SHP77 treated with DMSO at 0.1 percent for 48 hours (cell line): Measurements from ENCODE around the gene SMG6.
"Not testable (repeated sequence)": the region's sequence is repeated elsewhere in the genome, so short reads cannot be mapped to it uniquely, and the experiment has no call there.

ENCODE experiments used
- DNase-seq: peaks from one replicate; lab custom pipeline; 2025; lab: John Stamatoyannopoulos, UW

The SMG6 gene

GRCh38 chr17:2028234-2028614, 275.4 kb downstream of the SMG6 start:
- no peak for DNase-seq

GRCh38 chr17:2027528-2028233, 275.9 kb downstream of the SMG6 start:
- no peak for DNase-seq

- peak; percentile 39 for DNase-seq
These were observed 277.8 kb downstream of the SMG6 start for GRCh38 chr17:2025622-2026309.

- DNase-seq, result peak; percentile 52
These were observed 278.4 kb downstream of the SMG6 start, which contains the start of gene RTN4RL1 for GRCh38 chr17:2025220-2025621. Gene RTN4RL1 (minus strand): TSS chr17:2025334. CDS start chr17:2024865, 469 bp downstream.

GRCh38 chr17:2024572-2025219, 278.9 kb downstream of the SMG6 start:
- no peak for DNase-seq

- DNase-seq, result no peak
These were observed 279.7 kb downstream of the SMG6 start for GRCh38 chr17:2023692-2024571.

GRCh38 chr17:2023256-2023655, 280.3 kb downstream of the SMG6 start:
- DNase-seq, result no peak

- no peak for DNase-seq
These were observed 280.8 kb downstream of the SMG6 start for GRCh38 chr17:2022647-2023240.

GRCh38 chr17:2020721-2021120, 282.9 kb downstream of the SMG6 start:
- DNase-seq, result no peak

GRCh38 chr17:2019723-2020122, 283.9 kb downstream of the SMG6 start:
- no peak for DNase-seq

- peak; percentile 87 for DNase-seq
These were observed 284.7 kb downstream of the SMG6 start for GRCh38 chr17:2018716-2019510.

- DNase-seq, result no peak
These were observed 286.2 kb downstream of the SMG6 start for GRCh38 chr17:2017274-2017941.

GRCh38 chr17:2016494-2016893, 287.1 kb downstream of the SMG6 start:
- no peak for DNase-seq

- no peak for DNase-seq
These were observed 288.3 kb downstream of the SMG6 start for GRCh38 chr17:2015314-2015713.

- no peak for DNase-seq
These were observed 289.6 kb downstream of the SMG6 start for GRCh38 chr17:2013994-2014317.

GRCh38 chr17:2013220-2013993, 290.2 kb downstream of the SMG6 start:
- DNase-seq, result not testable (repeated sequence)

- DNase-seq, result no peak
These were observed 291.1 kb downstream of the SMG6 start for GRCh38 chr17:2012499-2012898.

- no peak for DNase-seq
These were observed 291.9 kb downstream of the SMG6 start for GRCh38 chr17:2011411-2012371.
